Thyroid gland (tissue), 4 donors: ENCODE results near the gene TMEM61.

Experiments used
- CTCF ChIP-seq, 6 experiments: fragments of 200-600 bp in 3 of 6; fragments of 450-650 bp in 3 of 6; sonication (generic) in 3 of 6; IDR thresholded peaks; one replicate each; pipeline ENCODE4 v1.5.1; 2016 to 2019; ENCODE audit warnings: antibody characterized with exemption in 6 of 6, mild to moderate bottlenecking in 2 of 6, inconsistent platforms in 1 of 6, moderate library complexity in 1 of 6
- POLR2A ChIP-seq, 2 donors: fragments of 450-650 bp; IDR thresholded peaks; one replicate each; pipeline ENCODE4 v1.6.1; 2017; ENCODE audit warnings: antibody characterized with exemption in 2 of 2, mild to moderate bottlenecking in 2 of 2, moderate library complexity in 1 of 2

- TF ChIP-seq POLR2A (IDR thresholded peaks at IDR 0.05) (no peak), CTCF (IDR thresholded peaks at IDR 0.05) (no peak)
These were observed 31.4 kb upstream of the TMEM61 start for GRCh38 chr1:54949053-54949452.
